ENCODE data around the gene COL8A1. TPM values are rescaled to one million over a fixed set of nuclear protein-coding genes. Genes with fewer than 3 reads are reported as not detected.

The COL8A1 gene
- total RNA-seq, 2 experiments from 2014 or later: not detected

- H3K27ac Mint-ChIP-seq: no peak overlapping the region
Observed at GRCh38 chr3:99753268-99753975, 115.0 kb downstream of the COL8A1 start.

GRCh38 chr3:99755831-99756230 lies 117.4 kb downstream of the COL8A1 start:
- Mint-ChIP-seq H3K4me1 (no peaks in the 10 kb centered on the region), H3K27me3 (peaks cover 16% of the 10 kb centered on the region), H3K27ac (no peak overlapping the region), H3K36me3 (ENCODE audit: low read depth) (no peaks in the 10 kb centered on the region), H3K9me3 (ENCODE audit: low read depth) (no peaks in the 10 kb centered on the region), H3K4me3 (no peak overlapping the region)
- ATAC-seq (no peak), DNase-seq (no peak)
- intact Hi-C loops (cut with DNase I, micrococcal nuclease): loop anchor here in 1 of 2 experiments (10.0 kb wide), 1 partner anchor 581 kb away; no protein-coding TSS in a partner anchor
- ChIA-PET POLR2A (no interaction called here), CTCF (no interaction called here)

More at GRCh38 chr3:99753268-99753975, 115.0 kb downstream of the COL8A1 start:
- DNase-seq (peak; percentile 40), ATAC-seq (peak; percentile 83)
- H3K4me1 Mint-ChIP-seq: no peaks in the 10 kb centered on the region
- POLR2A ChIA-PET: no interaction called here
- CTCF ChIA-PET: interaction anchor here (1.0 to 2.7 kb wide), 9 partner anchors 10 to 936 kb away, joined by 3 to 18 read pairs (median 3); no protein-coding TSS in a partner anchor
- H3K9me3 Mint-ChIP-seq (ENCODE audit: low read depth): no peaks in the 10 kb centered on the region
- intact Hi-C loops (cut with DNase I, micrococcal nuclease): loop anchor here (1.0 to 10.0 kb wide), 9 partner anchors 108 to 1151 kb away; no protein-coding TSS in a partner anchor
- H3K4me3 Mint-ChIP-seq: no peak overlapping the region
- peaks cover 12% of the 10 kb centered on the region for H3K27me3 Mint-ChIP-seq
- no peaks in the 10 kb centered on the region for H3K36me3 Mint-ChIP-seq (ENCODE audit: low read depth)

- Mint-ChIP-seq H3K27ac (no peak overlapping the region), H3K36me3 (ENCODE audit: low read depth) (no peaks in the 10 kb centered on the region), H3K27me3 (peaks cover 14% of the 10 kb centered on the region), H3K4me1 (no peaks in the 10 kb centered on the region), H3K9me3 (ENCODE audit: low read depth) (no peaks in the 10 kb centered on the region), H3K4me3 (no peak overlapping the region)
- ChIA-PET CTCF (no interaction called here), POLR2A (no interaction called here)
- DNase-seq (no peak), ATAC-seq (no peak)
- intact Hi-C loops (cut with DNase I, micrococcal nuclease): loop anchor here in 1 of 2 experiments (10.0 kb wide), 1 partner anchor 583 kb away; no protein-coding TSS in a partner anchor
Observed at GRCh38 chr3:99757966-99758365, 119.6 kb downstream of the COL8A1 start.

- POLR2A ChIA-PET: no interaction called here
- Mint-ChIP-seq H3K9me3 (ENCODE audit: low read depth) (no peaks in the 10 kb centered on the region), H3K4me3 (no peak overlapping the region), H3K27ac (no peak overlapping the region), H3K36me3 (ENCODE audit: low read depth) (no peaks in the 10 kb centered on the region), H3K27me3 (peaks cover 14% of the 10 kb centered on the region), H3K4me1 (no peaks in the 10 kb centered on the region)
- intact Hi-C loops (cut with DNase I, micrococcal nuclease): loop anchor here in 1 of 2 experiments (10.0 kb wide), 1 partner anchor 584 kb away; no protein-coding TSS in a partner anchor
- no peak for DNase-seq
- CTCF ChIA-PET: interaction anchor here (1.5 kb wide), 1 partner anchor 50 kb away, joined by 4 read pairs; no protein-coding TSS in a partner anchor
- no peak for ATAC-seq
Observed at GRCh38 chr3:99758502-99759177, 120.2 kb downstream of the COL8A1 start.

- Mint-ChIP-seq H3K36me3 (ENCODE audit: low read depth) (no peaks in the 10 kb centered on the region), H3K9me3 (ENCODE audit: low read depth) (no peaks in the 10 kb centered on the region), H3K27ac (no peak overlapping the region), H3K27me3 (peaks cover 14% of the 10 kb centered on the region), H3K4me3 (no peak overlapping the region), H3K4me1 (no peaks in the 10 kb centered on the region)
- no peak for DNase-seq
- CTCF ChIA-PET: interaction anchor here (0.7 kb wide), 1 partner anchor 9 kb away, joined by 3 read pairs; no protein-coding TSS in a partner anchor
- POLR2A ChIA-PET: no interaction called here
- ATAC-seq: no peak
- intact Hi-C loops (cut with DNase I, micrococcal nuclease): no loop called here
Observed at GRCh38 chr3:99760031-99760430, 121.6 kb downstream of the COL8A1 start.

- intact Hi-C loops (cut with DNase I, micrococcal nuclease): no loop called here
- peaks cover 14% of the 10 kb centered on the region for H3K27me3 Mint-ChIP-seq
- H3K36me3 Mint-ChIP-seq (ENCODE audit: low read depth): no peaks in the 10 kb centered on the region
- no peak overlapping the region for H3K4me3 Mint-ChIP-seq
- ChIA-PET POLR2A (no interaction called here), CTCF (interaction anchor here (0.7 kb wide), 1 partner anchor 10 kb away, joined by 3 read pairs; no protein-coding TSS in a partner anchor)
- H3K9me3 Mint-ChIP-seq (ENCODE audit: low read depth): no peaks in the 10 kb centered on the region
- ATAC-seq (no peak), DNase-seq (no peak)
- no peaks in the 10 kb centered on the region for H3K4me1 Mint-ChIP-seq
- no peak overlapping the region for H3K27ac Mint-ChIP-seq
Observed at GRCh38 chr3:99760629-99761028, 122.2 kb downstream of the COL8A1 start.

DNA sequence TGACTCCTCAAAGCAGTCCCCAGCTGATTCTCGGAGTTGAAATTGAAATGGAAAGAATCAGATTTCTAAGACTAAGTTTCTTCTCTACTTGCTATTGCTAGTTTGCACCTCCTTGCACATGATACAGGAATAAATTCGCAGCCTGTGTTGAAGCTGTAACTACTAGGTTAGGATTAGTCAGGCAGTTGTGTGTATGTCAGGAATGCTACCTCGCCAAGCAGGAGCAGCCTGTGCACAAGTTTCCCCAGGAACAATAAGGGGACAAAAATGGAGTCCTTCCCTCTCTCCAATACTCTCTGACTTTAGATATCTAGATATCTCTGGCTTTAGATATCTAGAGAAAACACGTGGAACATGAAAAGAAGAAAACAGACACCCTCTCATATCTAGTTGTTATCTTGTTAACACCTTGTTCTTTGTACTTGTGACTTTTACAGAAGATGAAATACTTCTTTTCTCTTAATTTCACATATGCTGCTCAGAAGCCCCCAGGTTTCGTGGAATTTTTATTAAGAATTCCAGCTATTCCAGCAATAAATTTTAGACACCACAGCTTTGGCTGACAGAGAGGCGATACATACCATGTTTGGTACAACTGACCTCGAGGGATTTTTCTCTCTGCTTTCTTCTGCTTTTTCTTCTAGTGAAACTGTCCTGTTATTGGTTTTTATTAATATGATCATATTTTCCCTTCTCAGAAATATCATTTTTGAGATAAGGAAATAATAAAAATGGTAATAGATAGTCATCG lies 123.2 kb downstream of the COL8A1 start:
- ATAC-seq: no peak
- H3K36me3 Mint-ChIP-seq (ENCODE audit: low read depth): no peaks in the 10 kb centered on the region
- no peak overlapping the region for H3K4me3 Mint-ChIP-seq

DNA sequence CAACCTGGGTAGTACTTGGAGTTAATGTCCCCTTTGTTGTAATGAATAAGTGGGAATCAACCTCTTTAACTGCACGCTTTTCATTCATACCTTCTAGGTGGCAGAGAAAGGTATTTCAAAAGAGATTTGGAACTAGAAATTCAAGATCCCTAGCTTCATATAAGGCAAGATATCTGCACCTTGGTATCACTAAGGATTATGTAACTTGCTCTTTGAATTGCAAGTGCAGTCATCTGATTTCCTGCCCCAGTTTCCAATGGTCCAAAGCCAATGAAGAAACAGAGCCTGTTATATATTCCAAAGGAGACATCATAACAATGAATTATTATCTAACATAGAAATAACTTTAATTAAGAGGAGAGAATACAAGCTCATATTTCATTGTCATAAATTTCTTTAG lies 124.5 kb downstream of the COL8A1 start:
- Mint-ChIP-seq H3K36me3 (ENCODE audit: low read depth) (no peaks in the 10 kb centered on the region), H3K9me3 (ENCODE audit: low read depth) (no peaks in the 10 kb centered on the region), H3K27me3 (peaks cover 9% of the 10 kb centered on the region), H3K4me1 (no peaks in the 10 kb centered on the region), H3K27ac (no peak overlapping the region), H3K4me3 (no peak overlapping the region)
- DNase-seq (no peak), ATAC-seq (no peak)
- ChIA-PET POLR2A (no interaction called here), CTCF (interaction anchor here (0.7 to 2.7 kb wide), 2 partner anchors 9 to 356 kb away, joined by 5 to 18 read pairs; no protein-coding TSS in a partner anchor)
- intact Hi-C loops (cut with DNase I, micrococcal nuclease): no loop called here

More for the DNA sequence above, 123.2 kb downstream of the COL8A1 start:
- Mint-ChIP-seq H3K27me3 (peaks cover 11% of the 10 kb centered on the region), H3K27ac (no peak overlapping the region), H3K9me3 (ENCODE audit: low read depth) (no peaks in the 10 kb centered on the region), H3K4me1 (no peaks in the 10 kb centered on the region)
- POLR2A ChIA-PET: no interaction called here
- intact Hi-C loops (cut with DNase I, micrococcal nuclease): no loop called here
- DNase-seq: no peak
- CTCF ChIA-PET: no interaction called here

- ChIA-PET CTCF (interaction anchor here (1.4 to 2.7 kb wide), 2 partner anchors 10 to 44 kb away, joined by 6 to 18 read pairs; no protein-coding TSS in a partner anchor), POLR2A (no interaction called here)
- Mint-ChIP-seq H3K27me3 (peaks cover 6% of the 10 kb centered on the region), H3K4me3 (no peak overlapping the region), H3K27ac (no peak overlapping the region), H3K36me3 (ENCODE audit: low read depth) (no peaks in the 10 kb centered on the region), H3K4me1 (no peaks in the 10 kb centered on the region), H3K9me3 (ENCODE audit: low read depth) (no peaks in the 10 kb centered on the region)
- intact Hi-C loops (cut with DNase I, micrococcal nuclease): no loop called here
- DNase-seq (no peak), ATAC-seq (no peak)
Observed at GRCh38 chr3:99764377-99764776, 126.0 kb downstream of the COL8A1 start.

GRCh38 chr3:99765042-99765942 lies 126.9 kb downstream of the COL8A1 start:
- Mint-ChIP-seq H3K9me3 (ENCODE audit: low read depth) (no peaks in the 10 kb centered on the region), H3K27ac (no peak overlapping the region), H3K4me1 (no peaks in the 10 kb centered on the region), H3K36me3 (ENCODE audit: low read depth) (no peaks in the 10 kb centered on the region), H3K4me3 (no peak overlapping the region), H3K27me3 (peaks cover 3% of the 10 kb centered on the region)
- ChIA-PET CTCF (interaction anchor here (1.1 to 2.7 kb wide), 3 partner anchors 11 to 43 kb away, joined by 3 to 18 read pairs (median 6); no protein-coding TSS in a partner anchor), POLR2A (no interaction called here)
- intact Hi-C loops (cut with DNase I, micrococcal nuclease): no loop called here
- ATAC-seq (no peak), DNase-seq (no peak)

Data from activated CD4-positive, alpha-beta T cell treated with anti-CD3 and anti-CD28 coated beads for 36 hours (primary cell).